K562 (cell line): ENCODE data around the gene PPT2. TPM values are rescaled to one million over a fixed set of nuclear protein-coding genes. Genes with fewer than 3 reads are reported as not detected.

ENCODE experiments used
- AFF4 ChIP-seq: sonication (generic); formaldehyde crosslinking; IDR thresholded peaks from 2 replicates; pipeline ENCODE4 v1.8.0; 2023; ENCODE audit warnings: mild to moderate bottlenecking, missing genetic modification reagents
- BCOR ChIP-seq: fragments of 450-650 bp; IDR thresholded peaks from 2 replicates; pipeline ENCODE4 v1.6.1; 2016
- DDX20 ChIP-seq: fragments of 450-650 bp; IDR thresholded peaks from 2 replicates; pipeline ENCODE4 v1.6.1; 2016; ENCODE audit warnings: missing genetic modification characterization, low read depth, mild to moderate bottlenecking, missing compliant biosample characterization, moderate library complexity
- MYBL2 ChIP-seq, 2 experiments: fragments of 450-650 bp in 1 of 2; sonication (generic) in 1 of 2; formaldehyde crosslinking in 1 of 2; IDR thresholded peaks; 2 replicates each; pipeline versions ENCODE4 v1.6.1 to v1.8.1; 2017 to 2022; ENCODE audit warnings: borderline replicate concordance in 1 of 2, inconsistent platforms in 1 of 2, low read depth in 1 of 2, mild to moderate bottlenecking in 1 of 2, missing genetic modification reagents in 1 of 2, moderate library complexity in 1 of 2
- NR2F6 ChIP-seq: fragments of 450-650 bp; formaldehyde crosslinking; IDR thresholded peaks from 2 replicates; pipeline ENCODE4 v1.4.0; 2020; ENCODE audit warnings: mild to moderate bottlenecking
- PRDM10 ChIP-seq: fragments of 450-650 bp; IDR thresholded peaks from 2 replicates; pipeline ENCODE4 v1.6.1; 2018; ENCODE audit not compliant: partially characterized antibody
- YBX1 ChIP-seq: fragments of 450-650 bp; IDR thresholded peaks from 2 replicates; pipeline ENCODE4 v1.7.1; 2016; ENCODE audit warnings: mild to moderate bottlenecking
- ZBTB40 ChIP-seq, 2 experiments: fragments of 450-650 bp in 1 of 2; sonication (generic) in 1 of 2; formaldehyde crosslinking in 1 of 2; IDR thresholded peaks; 2 replicates each; pipeline versions ENCODE4 v1.7.1 to v1.9.0; 2016 to 2022; ENCODE audit warnings: inconsistent platforms in 1 of 2, mild to moderate bottlenecking in 1 of 2, missing genetic modification reagents in 1 of 2
- polyA plus RNA-seq, 8 experiments: library from polyadenylated mRNA; depleted of rRNA in 4 of 8; stranded (reverse) in 5 of 8; unstranded in 3 of 8; fragments of >200 nt; fragmentation: Nextera tagmentation in 2 of 8; fragmentation: Illumina TruSeq in 1 of 8; extraction: Ambion mirVana in 2 of 8; extraction: Trizol in 1 of 8; gene quantifications; 2 replicates each; pipeline versions ENCODE4 v1.2.1 to v1.2.3, GENCODE V29; 2011 to 2014; ENCODE audit warnings: inconsistent platforms in 1 of 8, missing spikeins in 1 of 8
- total RNA-seq, 7 experiments: library from RNA; depleted of rRNA in 6 of 7; stranded (reverse); fragments of >200 nt in 6 of 7; fragmentation: Illumina TruSeq in 2 of 7; extraction: Trizol in 2 of 7; gene quantifications; 2 replicates each; pipeline versions ENCODE4 v1.2.1 to v1.2.3, GENCODE V29; 2011 to 2021; ENCODE audit warnings: low replicate concordance in 1 of 7

PPT2 gene
- total and polyA plus RNA-seq, 9 of the 15 experiments (the other 6 are each of a cell fraction or from before 2014, with no cell fraction given) = 27.4 to 98.8 (median 69.9) TPM

DNA sequence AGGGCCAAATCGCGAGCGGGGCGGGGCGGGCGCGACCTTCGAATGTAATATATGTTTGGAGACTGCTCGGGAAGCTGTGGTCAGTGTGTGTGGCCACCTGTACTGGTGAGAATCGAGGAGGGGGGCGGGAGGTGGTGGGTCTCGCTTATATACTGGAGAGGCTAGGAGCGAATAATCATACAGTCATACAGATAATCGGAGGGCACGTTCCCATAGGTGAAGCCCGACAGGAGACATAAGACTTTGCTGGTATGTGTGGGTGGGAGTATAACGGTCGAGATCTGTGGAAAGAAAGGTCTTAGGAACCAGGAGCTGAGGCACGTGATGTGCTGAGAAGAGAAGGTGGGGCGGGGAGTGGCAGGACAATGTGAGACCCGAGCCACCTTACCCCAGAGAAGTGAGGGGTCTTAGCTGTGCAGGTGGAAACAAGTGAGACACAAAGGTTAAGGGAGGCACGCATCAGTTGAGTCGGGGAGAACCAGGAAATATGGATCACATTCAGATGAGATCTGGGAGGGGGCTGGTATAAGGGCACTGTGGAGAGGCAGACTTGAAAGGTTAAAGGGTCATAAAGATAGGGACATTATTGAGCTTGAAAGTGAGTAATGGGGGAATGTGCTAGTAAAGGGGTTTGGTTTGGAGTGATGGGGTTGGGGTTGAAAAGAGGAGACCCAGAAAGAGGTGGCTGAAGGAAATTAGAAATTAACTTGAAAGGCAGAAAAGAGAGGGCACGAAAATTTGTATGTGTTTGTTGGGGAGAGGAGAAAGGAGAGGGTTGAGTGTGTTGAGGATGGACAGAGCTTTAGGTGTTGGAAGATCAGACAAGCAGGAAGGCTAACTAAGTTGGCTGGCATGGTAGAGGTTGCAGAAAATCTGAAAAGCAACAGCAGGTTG lies 24.9 kb downstream of the PPT2 start (continued):
- TF ChIP-seq ZBTB40 (IDR thresholded peaks at IDR 0.05) = peak; percentile 42; the same call in 1 of the 2 replicates
- no peak for TF ChIP-seq ZBTB40 (CRISPR knock-in tag; IDR thresholded peaks at IDR 0.05)
- TF ChIP-seq NR2F6 (CRISPR knock-in tag) = 0 out of 2 replicates have a peak, but pooled peaks have one; percentile 40
- peak; percentile 6 for TF ChIP-seq PRDM10
- peak; percentile 60; the same call in 1 of the 2 replicates for TF ChIP-seq MYBL2 (IDR thresholded peaks at IDR 0.05; ENCODE audit: low read depth)
- TF ChIP-seq MYBL2 (CRISPR knock-in tag; IDR thresholded peaks at IDR 0.05; ENCODE audit: borderline replicate concordance) = no peak
- TF ChIP-seq AFF4 (CRISPR knock-in tag) = no peak
- TF ChIP-seq YBX1 = peak; percentile 55; the same call in 1 of the 2 replicates
- no peak for TF ChIP-seq DDX20 (tag)
- TF ChIP-seq BCOR = no peak
